Neural progenitor cell (in vitro differentiated cells): ENCODE results near the gene KRTAP12-1. TPM values are rescaled to one million over a fixed set of nuclear protein-coding genes. Genes with fewer than 3 reads are reported as not detected.
"Not testable (repeated sequence)": the region's sequence is repeated elsewhere in the genome, so short reads cannot be mapped to it uniquely, and the experiment has no call there.

Source experiments
- DNase-seq: peaks from one replicate; pipeline ENCODE4 v3.0.0-alpha.2; 2016; ENCODE audit warnings: low spot score
- H2AFZ ChIP-seq: fragments of 200-600 bp; sonication (generic); replicated peaks from 2 replicates; pipeline ENCODE4 v1.6.1; 2016; ENCODE audit warnings: antibody characterized with exemption
- H3F3A ChIP-seq: fragments of 200-600 bp; sonication (generic); 2 replicates; pipeline ENCODE4 v1.6.1; 2016; ENCODE audit warnings: antibody characterized with exemption, low read depth
- H3K27ac ChIP-seq: fragments of 200-600 bp; sonication (generic); 2 replicates; pipeline ENCODE4 v1.5.1; 2016; ENCODE audit warnings: mild to moderate bottlenecking
- H3K27me3 ChIP-seq: fragments of 200-600 bp; sonication (generic); 2 replicates; pipeline ENCODE4 v1.6.1; 2016; ENCODE audit warnings: mild to moderate bottlenecking, moderate library complexity
- H3K36me3 ChIP-seq: fragments of 200-600 bp; sonication (generic); 2 replicates; pipeline ENCODE4 v1.5.1; 2016
- H3K4me1 ChIP-seq: fragments of 200-600 bp; sonication (generic); 2 replicates; pipeline ENCODE4 v1.6.1; 2016; ENCODE audit warnings: mixed run types
- H3K4me2 ChIP-seq: fragments of 200-600 bp; sonication (generic); 2 replicates; pipeline ENCODE4 v1.6.1; 2016
- H3K4me3 ChIP-seq: fragments of 200-600 bp; sonication (generic); 2 replicates; pipeline ENCODE4 v1.5.1; 2016
- H3K79me2 ChIP-seq: fragments of 200-600 bp; sonication (generic); 2 replicates; pipeline ENCODE4 v1.6.1; 2016; ENCODE audit warnings: low read depth
- H3K9ac ChIP-seq: fragments of 200-600 bp; sonication (generic); 2 replicates; pipeline ENCODE4 v1.6.1; 2016
- H3K9me3 ChIP-seq: fragments of 200-600 bp; sonication (generic); 2 replicates; pipeline ENCODE4 v1.5.1; 2016; ENCODE audit warnings: low read depth
- H4K20me1 ChIP-seq: fragments of 200-600 bp; sonication (generic); 2 replicates; pipeline ENCODE4 v1.6.1; 2016; ENCODE audit warnings: low read depth
- H3K27ac Mint-ChIP-seq: 3 replicates; pipeline ENCODE4 v1.8.0; 2021; ENCODE audit warnings: mixed read lengths
- H3K27me3 Mint-ChIP-seq: 2 replicates; pipeline ENCODE4 v1.8.0; 2022; ENCODE audit warnings: low read depth, mild to moderate bottlenecking, inconsistent platforms, moderate library complexity, mixed read lengths; ENCODE audit not compliant: insufficient read depth
- H3K36me3 Mint-ChIP-seq: 3 replicates; pipeline ENCODE4 v1.8.0; 2021; ENCODE audit warnings: mixed read lengths
- H3K4me1 Mint-ChIP-seq: 3 replicates; pipeline ENCODE4 v1.8.0; 2021; ENCODE audit warnings: mixed read lengths
- H3K4me3 Mint-ChIP-seq: 3 replicates; pipeline ENCODE4 v1.8.0; 2021; ENCODE audit warnings: mild to moderate bottlenecking, moderate library complexity, mixed read lengths
- H3K9me3 Mint-ChIP-seq: 3 replicates; pipeline ENCODE4 v1.8.0; 2020; ENCODE audit warnings: mixed read lengths
- CTCF ChIP-seq: fragments of 200-600 bp; sonication (generic); IDR thresholded peaks from 2 replicates; pipeline ENCODE4 v1.5.1; 2017; ENCODE audit warnings: antibody characterized with exemption, mild to moderate bottlenecking
- EZH2 ChIP-seq: fragments of 200-600 bp; sonication (generic); IDR thresholded peaks from 2 replicates; pipeline ENCODE4 v1.6.1; 2017; ENCODE audit warnings: antibody characterized with exemption, mild to moderate bottlenecking, moderate library complexity
- EZH2phosphoT487 ChIP-seq: fragments of 200-600 bp; sonication (generic); IDR thresholded peaks from 2 replicates; pipeline ENCODE4 v1.6.1; 2017; ENCODE audit warnings: antibody characterized with exemption
- total RNA-seq: library from RNA; depleted of rRNA; stranded (reverse); fragments of >200 nt; gene quantifications from 2 replicates; pipeline ENCODE4 v1.2.3, GENCODE V29; 2015; ENCODE audit warnings: low replicate concordance

KRTAP12-1 gene
- total RNA-seq, 1 donor from 2014 or later = not detected

DNA sequence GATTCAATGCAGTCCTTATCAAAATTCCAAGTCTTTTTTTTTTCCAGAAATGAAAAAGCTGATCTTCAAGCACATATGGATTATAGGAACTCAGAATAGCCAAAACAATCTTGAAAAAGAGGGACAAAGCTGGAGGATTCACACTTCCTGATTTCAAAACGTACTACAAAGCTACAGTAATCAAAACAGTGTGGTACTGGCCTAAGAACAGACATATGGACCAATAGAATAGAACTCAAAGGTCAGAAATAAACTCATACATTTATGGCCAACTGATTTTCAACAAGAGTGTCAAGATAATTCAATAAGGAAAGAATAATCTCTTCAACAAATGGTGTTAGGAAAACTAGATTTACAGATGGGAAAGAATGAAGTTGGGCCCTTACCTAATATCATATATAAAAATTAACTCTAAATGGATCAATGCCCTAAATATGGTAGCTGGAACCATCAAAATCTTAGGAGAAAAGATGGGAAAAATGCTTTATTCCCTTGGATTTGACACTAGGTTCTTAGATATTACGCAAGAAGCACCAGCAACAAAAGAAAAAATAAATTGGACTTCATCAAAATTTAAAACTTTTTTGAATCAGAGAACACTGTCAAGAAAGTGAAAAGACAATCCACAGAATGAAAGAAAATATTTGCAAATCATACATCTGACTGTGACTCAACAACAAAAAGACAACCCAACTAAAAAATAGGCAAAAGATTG lies 11.0 kb upstream of the KRTAP12-1 start:
- Histone ChIP-seq H3K4me3 (no peak overlapping the region), H3K4me1 (peaks cover 10% of the 10 kb centered on the region), H3K9me3 (peaks cover 5% of the 10 kb centered on the region), H3F3A (no peaks in the 10 kb centered on the region), H4K20me1 (no peaks in the 10 kb centered on the region), H2AFZ (no peak overlapping the region), H3K79me2 (no peaks in the 10 kb centered on the region), H3K4me2 (no peak overlapping the region), H3K36me3 (no peaks in the 10 kb centered on the region), H3K27ac (no peak overlapping the region), H3K9ac (no peak overlapping the region), H3K27me3 (no peaks in the 10 kb centered on the region)
- DNase-seq = no peak
- Mint-ChIP-seq H3K4me1 (peaks cover 23% of the 10 kb centered on the region), H3K27ac (no peak overlapping the region), H3K4me3 (no peak overlapping the region), H3K9me3 (peaks cover 19% of the 10 kb centered on the region), H3K36me3 (peaks cover 3% of the 10 kb centered on the region), H3K27me3 (peaks cover 25% of the 10 kb centered on the region)
- TF ChIP-seq EZH2 = no peak
- TF ChIP-seq CTCF = no peak
- TF ChIP-seq EZH2phosphoT487 = no peak

DNA sequence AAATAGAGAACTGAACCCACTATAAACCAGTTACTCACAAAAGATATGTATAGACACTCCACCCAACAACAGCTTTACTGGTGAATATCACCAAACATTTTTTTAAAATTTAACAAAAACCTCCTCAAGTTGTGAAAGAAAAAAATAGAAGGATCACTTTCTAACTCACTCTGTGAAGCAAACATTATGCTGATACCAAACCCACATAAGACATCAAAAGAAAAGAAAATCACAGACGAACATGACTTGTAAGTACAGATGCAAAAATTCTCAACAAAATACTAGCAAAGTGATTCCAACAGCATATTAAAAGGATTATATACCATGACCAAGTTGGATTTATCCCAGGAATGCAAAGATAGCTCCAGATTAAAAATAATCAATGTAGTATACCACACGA lies 9.7 kb upstream of the KRTAP12-1 start:
- no peaks in the 10 kb centered on the region for H3K79me2 ChIP-seq
- no peaks in the 10 kb centered on the region for H3K36me3 ChIP-seq
- Mint-ChIP-seq H3K27me3 (peaks cover 21% of the 10 kb centered on the region), H3K9me3 (peaks cover 19% of the 10 kb centered on the region), H3K27ac (no peak overlapping the region), H3K4me3 (no peak overlapping the region), H3K36me3 (peaks cover 3% of the 10 kb centered on the region), H3K4me1 (peaks cover 27% of the 10 kb centered on the region)
- H3K9me3 ChIP-seq = peaks cover 5% of the 10 kb centered on the region
- no peak overlapping the region for H3K4me3 ChIP-seq
- peaks cover 13% of the 10 kb centered on the region for H3K27me3 ChIP-seq
- H3K4me1 ChIP-seq = peaks cover 6% of the 10 kb centered on the region
- peaks cover 6% of the 10 kb centered on the region for H3F3A ChIP-seq
- no peaks in the 10 kb centered on the region for H4K20me1 ChIP-seq
- no peak overlapping the region for H3K9ac ChIP-seq
- H2AFZ ChIP-seq = no peak overlapping the region
- H3K4me2 ChIP-seq = no peak overlapping the region
- no peak overlapping the region for H3K27ac ChIP-seq
- no peak for DNase-seq
- no peak for TF ChIP-seq EZH2
- TF ChIP-seq EZH2phosphoT487 = no peak
- TF ChIP-seq CTCF = no peak

- H3K9me3 Mint-ChIP-seq = peaks cover 18% of the 10 kb centered on the region
- H3K9ac ChIP-seq, H3K4me2 ChIP-seq, DNase-seq, H3K79me2 ChIP-seq, H3K36me3 Mint-ChIP-seq, H3F3A ChIP-seq, H3K4me3 ChIP-seq, H3K9me3 ChIP-seq, H3K36me3 ChIP-seq, H3K4me3 Mint-ChIP-seq, H3K27ac Mint-ChIP-seq, H2AFZ ChIP-seq, H4K20me1 ChIP-seq, H3K27ac ChIP-seq: not testable (repeated sequence)
- peaks cover 21% of the 10 kb centered on the region for H3K27me3 Mint-ChIP-seq
- H3K4me1 Mint-ChIP-seq = peaks cover 23% of the 10 kb centered on the region
- Histone ChIP-seq H3K27me3 (peaks cover 14% of the 10 kb centered on the region), H3K4me1 (peaks cover 12% of the 10 kb centered on the region)
Measured at GRCh38 chr21:44689740-44690139, 7.8 kb upstream of the KRTAP12-1 start.

DNA sequence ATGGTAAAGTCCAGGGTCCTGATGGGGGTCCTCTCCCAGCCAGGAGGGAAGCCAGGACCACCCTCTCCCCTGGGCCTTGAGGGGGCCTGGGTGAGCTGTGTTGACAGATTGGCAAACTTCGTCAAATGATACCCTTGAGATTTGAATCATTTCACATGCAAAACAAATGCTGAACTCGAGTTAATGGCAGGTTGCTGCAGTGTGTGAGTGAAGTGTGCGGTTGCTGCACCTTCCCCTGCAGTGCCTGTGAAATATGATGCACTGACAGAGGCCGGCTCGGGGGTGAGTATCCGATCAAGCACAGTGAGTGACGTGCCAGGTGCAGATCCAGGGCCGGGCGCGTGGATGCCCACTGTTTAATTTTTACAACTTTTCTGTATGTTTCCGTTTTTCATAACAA lies 5.7 kb upstream of the KRTAP12-1 start:
- H2AFZ ChIP-seq = no peak overlapping the region
- H3K27ac ChIP-seq = no peak overlapping the region
- H3K27me3 Mint-ChIP-seq = peaks cover 23% of the 10 kb centered on the region
- H3K4me1 ChIP-seq = peaks cover 12% of the 10 kb centered on the region
- H3K27me3 ChIP-seq = peaks cover 19% of the 10 kb centered on the region
- no peak overlapping the region for H3K4me2 ChIP-seq
- H4K20me1 ChIP-seq = no peaks in the 10 kb centered on the region
- no peak for DNase-seq
- peaks cover 9% of the 10 kb centered on the region for H3F3A ChIP-seq
- peaks cover under 1% of the 10 kb centered on the region for H3K36me3 Mint-ChIP-seq
- H3K9me3 Mint-ChIP-seq = peaks cover 16% of the 10 kb centered on the region
- peak overlapping the region; percentile 74 for H3K27ac Mint-ChIP-seq
- TF ChIP-seq EZH2phosphoT487 (no peak), CTCF (no peak), EZH2 (no peak)
- H3K4me3 Mint-ChIP-seq = peak overlapping the region; percentile 52
- H3K79me2 ChIP-seq = no peaks in the 10 kb centered on the region
- peaks cover 23% of the 10 kb centered on the region for H3K4me1 Mint-ChIP-seq
- no peaks in the 10 kb centered on the region for H3K9me3 ChIP-seq
- no peak overlapping the region for H3K9ac ChIP-seq
- H3K36me3 ChIP-seq = no peaks in the 10 kb centered on the region
- no peak overlapping the region for H3K4me3 ChIP-seq
